ENCODE results near the gene TMEM254.
"Not testable (repeated sequence)": the region's sequence is repeated elsewhere in the genome, so short reads cannot be mapped to it uniquely, and the experiment has no call there.

TMEM254 gene

DNA sequence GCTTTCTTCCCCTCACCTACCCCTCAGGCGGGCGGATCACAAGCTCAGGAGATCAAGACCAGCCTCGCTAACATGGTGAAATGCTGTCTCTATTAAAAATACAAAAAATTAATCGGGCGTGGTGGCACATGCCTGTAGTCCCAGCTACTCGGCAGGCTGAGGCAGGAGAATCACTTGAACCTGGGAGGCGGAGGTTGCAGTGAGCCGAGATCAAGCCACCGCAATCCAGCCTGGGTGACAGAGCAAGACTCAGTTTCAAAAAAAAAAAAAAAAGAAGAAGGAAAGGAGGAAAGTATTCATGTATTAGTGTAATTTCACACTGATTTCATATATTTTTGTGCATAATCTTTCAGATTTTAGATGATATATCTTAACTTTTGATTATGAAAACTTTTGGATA, 55.2 kb downstream of the TMEM254 start:
- DNase-seq: not testable (repeated sequence)

GRCh38 chr10:80136134-80136571, 57.7 kb downstream of the TMEM254 start:
- no peak for DNase-seq

- DNase-seq: no peak
Observed at GRCh38 chr10:80137031-80137862, 58.8 kb downstream of the TMEM254 start.

GRCh38 chr10:80137920-80138319, 59.5 kb downstream of the TMEM254 start:
- DNase-seq: no peak

- no peak for DNase-seq
Observed at GRCh38 chr10:80139265-80139664, 60.8 kb downstream of the TMEM254 start.

- DNase-seq: no peak
Observed at GRCh38 chr10:80140251-80140650, 61.8 kb downstream of the TMEM254 start.

DNA sequence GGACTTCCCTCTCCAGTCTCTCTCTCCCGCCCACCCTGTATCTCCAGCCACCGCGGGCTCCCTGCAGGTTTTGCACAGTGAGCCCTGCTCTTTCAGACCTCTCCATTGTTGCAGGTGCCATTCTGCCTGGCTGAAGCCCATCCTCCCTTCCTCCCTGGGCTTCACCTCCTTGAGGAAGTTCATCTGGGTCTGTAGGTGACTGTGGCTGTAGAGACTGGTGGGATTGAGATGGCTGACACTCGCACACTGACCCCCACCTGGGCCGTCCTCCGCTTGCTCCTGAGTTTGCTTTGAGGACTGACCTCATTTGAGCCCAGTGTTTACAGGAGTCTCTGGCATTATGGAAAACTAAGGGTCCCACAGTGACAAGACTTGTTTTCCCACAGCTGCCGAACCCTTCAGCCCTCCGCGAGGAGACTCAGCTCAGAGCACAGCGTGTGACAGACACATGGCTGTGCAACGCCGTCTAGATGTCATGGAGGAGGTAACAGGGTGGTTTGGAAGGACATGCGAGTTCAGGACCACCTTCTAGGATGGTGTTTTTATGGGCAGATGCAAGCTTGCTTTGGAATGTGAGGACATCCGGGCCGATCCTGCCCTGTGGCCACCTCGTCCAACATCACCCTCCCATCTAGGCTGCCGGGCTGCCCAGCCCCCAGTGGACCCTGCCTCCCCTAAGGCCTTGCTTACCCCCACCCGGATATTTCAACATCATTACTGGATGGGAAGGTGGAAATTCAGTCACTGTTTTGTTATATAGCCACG, 63.4 kb downstream of the TMEM254 start:
- DNase-seq: no peak
